H9 (cell line): ENCODE data around the gene TBC1D8. TPM values are rescaled to one million over a fixed set of nuclear protein-coding genes. Genes with fewer than 3 reads are reported as not detected.

ENCODE experiments used
- DNase-seq: peaks from one replicate; pipeline ENCODE4 v3.0.0-alpha.2; 2017
- H2AFZ ChIP-seq: one replicate; pipeline ENCODE4 v1.6.1; 2013; ENCODE audit warnings: mild to moderate bottlenecking, low read length, control low read depth, moderate library complexity
- H2AK5ac ChIP-seq: 2 replicates; pipeline ENCODE4 v1.6.1; 2013; ENCODE audit warnings: low read length, control low read depth, mixed read lengths; ENCODE audit not compliant: insufficient read length
- H2BK120ac ChIP-seq: one replicate; pipeline ENCODE4 v1.6.1; 2013; ENCODE audit warnings: low read depth, mild to moderate bottlenecking, low read length, control low read depth, inconsistent platforms; ENCODE audit not compliant: poor library complexity, severe bottlenecking
- H2BK12ac ChIP-seq: 2 replicates; pipeline ENCODE4 v1.6.1; 2013; ENCODE audit warnings: low read length, control low read depth, mixed read lengths, low read depth; ENCODE audit not compliant: insufficient read length
- H2BK15ac ChIP-seq: 2 replicates; pipeline ENCODE4 v1.6.1; 2013; ENCODE audit warnings: low read depth, low read length, control low read depth
- H2BK20ac ChIP-seq: one replicate; pipeline ENCODE4 v1.6.1; 2013; ENCODE audit warnings: low read depth, mild to moderate bottlenecking, low read length, control low read depth, inconsistent platforms; ENCODE audit not compliant: poor library complexity, severe bottlenecking
- H2BK5ac ChIP-seq: 2 replicates; pipeline ENCODE4 v1.6.1; 2013; ENCODE audit warnings: low read length, control low read depth, mixed read lengths; ENCODE audit not compliant: insufficient read length
- H3K14ac ChIP-seq: 2 replicates; pipeline ENCODE4 v1.6.1; 2013; ENCODE audit warnings: low read length, control low read depth; ENCODE audit not compliant: insufficient read depth
- H3K18ac ChIP-seq: 2 replicates; pipeline ENCODE4 v1.6.1; 2013; ENCODE audit warnings: low read depth, mild to moderate bottlenecking, mixed read lengths, low read length, control low read depth; ENCODE audit not compliant: insufficient read length
- H3K23ac ChIP-seq: 2 replicates; pipeline ENCODE4 v1.6.1; 2013; ENCODE audit warnings: low read length, control low read depth, mixed read lengths, low read depth; ENCODE audit not compliant: insufficient read length
- H3K23me2 ChIP-seq: 2 replicates; pipeline ENCODE4 v1.6.1; 2013; ENCODE audit warnings: low read depth, mild to moderate bottlenecking, mixed read lengths, low read length, control low read depth; ENCODE audit not compliant: insufficient read length, poor library complexity, severe bottlenecking
- H3K27ac ChIP-seq: 2 replicates; pipeline ENCODE4 v1.5.1; 2013; ENCODE audit warnings: low read length, control low read depth, mixed read lengths, low read depth; ENCODE audit not compliant: insufficient read length
- H3K27me3 ChIP-seq: 2 replicates; pipeline ENCODE4 v1.6.1; 2013; ENCODE audit warnings: low read length, control low read depth, inconsistent platforms; ENCODE audit not compliant: insufficient read depth
- H3K4ac ChIP-seq: 2 replicates; pipeline ENCODE4 v1.6.1; 2013; ENCODE audit warnings: low read depth, mild to moderate bottlenecking, control low read depth, inconsistent platforms, low read length, moderate library complexity
- H3K4me1 ChIP-seq: 2 replicates; pipeline ENCODE4 v1.6.1; 2013; ENCODE audit warnings: low read length, control low read depth, inconsistent platforms; ENCODE audit not compliant: insufficient read depth
- H3K4me2 ChIP-seq: 2 replicates; pipeline ENCODE4 v1.6.1; 2013; ENCODE audit warnings: low read length, control low read depth, mixed read lengths; ENCODE audit not compliant: insufficient read length, insufficient read depth
- H3K56ac ChIP-seq: 2 replicates; pipeline ENCODE4 v1.6.1; 2013; ENCODE audit warnings: low read depth, mild to moderate bottlenecking, mixed read lengths, low read length, control low read depth; ENCODE audit not compliant: insufficient read length
- H3K79me1 ChIP-seq: 2 replicates; pipeline ENCODE4 v1.6.1; 2013; ENCODE audit warnings: low read depth, mild to moderate bottlenecking, moderate library complexity, low read length, control low read depth, inconsistent platforms; ENCODE audit not compliant: insufficient read depth, poor library complexity, severe bottlenecking
- H3K79me2 ChIP-seq: 2 replicates; pipeline ENCODE4 v1.6.1; 2013; ENCODE audit warnings: low read length, control low read depth, inconsistent platforms; ENCODE audit not compliant: insufficient read depth
- H3K9ac ChIP-seq: 2 replicates; pipeline ENCODE4 v1.6.1; 2013; ENCODE audit warnings: low read length, control low read depth, mixed read lengths; ENCODE audit not compliant: insufficient read length; ENCODE audit errors: extremely low read depth
- H3K9me3 ChIP-seq: one replicate; pipeline ENCODE4 v1.6.1; 2013; ENCODE audit warnings: low read depth, low read length, inconsistent platforms; ENCODE audit not compliant: control insufficient read depth
- H3T11ph ChIP-seq: one replicate; pipeline ENCODE4 v1.6.1; 2013; ENCODE audit warnings: mild to moderate bottlenecking, low read length, control low read depth, inconsistent platforms
- H4K20me1 ChIP-seq: one replicate; pipeline ENCODE4 v1.6.1; 2013; ENCODE audit not compliant: control insufficient read depth, insufficient read length, insufficient read depth
- H4K5ac ChIP-seq: 2 replicates; pipeline ENCODE4 v1.6.1; 2013; ENCODE audit warnings: low read depth, mild to moderate bottlenecking, mixed read lengths, low read length, control low read depth; ENCODE audit not compliant: insufficient read length
- H4K8ac ChIP-seq: replicated peaks from 2 replicates; pipeline ENCODE4 v1.6.1; 2013; ENCODE audit warnings: low read length, control low read depth, mixed read lengths, low read depth; ENCODE audit not compliant: insufficient read length
- H4K91ac ChIP-seq: 2 replicates; pipeline ENCODE4 v1.6.1; 2013; ENCODE audit warnings: low read depth, mild to moderate bottlenecking, moderate library complexity, mixed read lengths, low read length, control low read depth; ENCODE audit not compliant: insufficient read length
- H3K27ac Mint-ChIP-seq, 3 experiments: 2 replicates in 2 of 3; 3 replicates in 1 of 3; pipeline ENCODE4 v1.8.0; 2020 to 2021; ENCODE audit warnings: mixed read lengths in 3 of 3, mild to moderate bottlenecking in 1 of 3, moderate library complexity in 1 of 3
- H3K27me3 Mint-ChIP-seq: 2 replicates; pipeline ENCODE4 v1.8.0; 2021; ENCODE audit warnings: low read depth, mild to moderate bottlenecking, moderate library complexity, mixed read lengths
- H3K36me3 Mint-ChIP-seq, 3 experiments: 2 replicates in 2 of 3; 3 replicates in 1 of 3; pipeline ENCODE4 v1.8.0; 2020 to 2021; ENCODE audit warnings: low read depth in 3 of 3, mixed read lengths in 3 of 3; ENCODE audit not compliant: insufficient read depth in 1 of 3
- H3K4me1 Mint-ChIP-seq, 2 experiments: 2 replicates each; pipeline ENCODE4 v1.8.0; 2020; ENCODE audit warnings: mixed read lengths in 2 of 2
- H3K4me3 Mint-ChIP-seq, 2 experiments: 2 replicates in 1 of 2; 3 replicates in 1 of 2; pipeline ENCODE4 v1.8.0; 2020 to 2021; ENCODE audit warnings: mild to moderate bottlenecking in 2 of 2, mixed read lengths in 2 of 2, moderate library complexity in 1 of 2
- H3K9me3 Mint-ChIP-seq, 2 experiments: 2 replicates in 1 of 2; 3 replicates in 1 of 2; pipeline ENCODE4 v1.8.0; 2020; ENCODE audit warnings: mild to moderate bottlenecking in 2 of 2, mixed read lengths in 2 of 2, moderate library complexity in 1 of 2
- WGBS: extraction: QIAGEN DNeasy Blood & Tissue Kit; methylation state at CpG from one replicate; pipeline ENCODE4 v1.1.7; 2013; ENCODE audit warnings: missing lambda C conversion rate, low lambda C conversion rate, mixed read lengths; ENCODE audit not compliant: insufficient read length; ENCODE audit errors: extremely low coverage; 5-methylcytosine and 5-hydroxymethylcytosine counted together
- total RNA-seq: library from RNA; stranded (reverse); gene quantifications from 2 replicates; pipeline ENCODE4 v1.2.1, GENCODE V29; 2021
- TF ChIP-seq, protein P1 (sequence below): fragments of 200-600 bp; sonication (generic); conservative IDR thresholded peaks from 3 replicates; pipeline ENCODE4 v1.8.0; 2021; ENCODE audit warnings: antibody characterized with exemption, mild to moderate bottlenecking

TBC1D8 gene
- total RNA-seq, 1 experiment from 2014 or later = 16.6 TPM

DNA sequence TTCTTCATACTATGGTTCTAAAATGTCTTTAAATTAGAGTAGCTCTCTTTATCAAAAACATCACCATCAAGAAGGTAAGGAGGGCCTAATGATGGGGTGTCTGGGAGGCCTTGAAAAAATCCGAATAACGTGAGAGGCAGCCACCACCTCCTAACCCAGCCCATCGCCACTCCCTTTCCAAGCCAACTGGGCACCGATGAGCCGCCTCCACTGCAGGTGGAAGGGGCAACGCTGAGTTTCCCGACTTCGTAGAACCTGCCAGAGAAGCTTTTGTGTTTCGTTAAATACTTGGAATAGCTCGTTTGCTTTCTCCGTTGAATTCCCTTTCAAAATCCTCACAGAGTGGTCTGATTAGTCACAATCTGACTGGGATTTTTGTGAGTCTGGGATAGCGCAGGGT, 171.1 kb downstream of the TBC1D8 start:
- Histone ChIP-seq H3K79me2 (no peaks in the 10 kb centered on the region), H3K18ac (no peak overlapping the region), H4K8ac (no peak overlapping the region), H3K23ac (no peak overlapping the region), H3K4me1 (no peaks in the 10 kb centered on the region), H4K5ac (no peak overlapping the region), H4K20me1 (peaks cover 5% of the 10 kb centered on the region), H2BK5ac (no peak overlapping the region), H3K4me2 (no peak overlapping the region), H3K14ac (no peak overlapping the region), H2AK5ac (no peak overlapping the region), H2BK120ac (no peak overlapping the region), H3K27ac (no peak overlapping the region), H3K4ac (no peak overlapping the region), H3K23me2 (no peaks in the 10 kb centered on the region), H3K9ac (no peak overlapping the region), H3K9me3 (no peaks in the 10 kb centered on the region), H4K91ac (no peak overlapping the region), H3T11ph (no peak overlapping the region), H3K56ac (no peak overlapping the region), H2BK20ac (no peak overlapping the region), H2BK15ac (no peak overlapping the region), H3K27me3 (no peaks in the 10 kb centered on the region), H3K79me1 (no peaks in the 10 kb centered on the region), H2AFZ (no peak overlapping the region), H2BK12ac (no peak overlapping the region)
- Mint-ChIP-seq H3K36me3 (no peaks in the 10 kb centered on the region), H3K4me1 (peaks cover 16% of the 10 kb centered on the region in 2 experiments), H3K9me3 (no peaks in the 10 kb centered on the region; a peak in 1 of 5 replicates), H3K27ac (no peak overlapping the region), H3K4me3 (no peak overlapping the region), H3K27me3 (peaks cover 2% of the 10 kb centered on the region; the same call in 1 of the 2 replicates)
- TF ChIP-seq, protein P1, sequence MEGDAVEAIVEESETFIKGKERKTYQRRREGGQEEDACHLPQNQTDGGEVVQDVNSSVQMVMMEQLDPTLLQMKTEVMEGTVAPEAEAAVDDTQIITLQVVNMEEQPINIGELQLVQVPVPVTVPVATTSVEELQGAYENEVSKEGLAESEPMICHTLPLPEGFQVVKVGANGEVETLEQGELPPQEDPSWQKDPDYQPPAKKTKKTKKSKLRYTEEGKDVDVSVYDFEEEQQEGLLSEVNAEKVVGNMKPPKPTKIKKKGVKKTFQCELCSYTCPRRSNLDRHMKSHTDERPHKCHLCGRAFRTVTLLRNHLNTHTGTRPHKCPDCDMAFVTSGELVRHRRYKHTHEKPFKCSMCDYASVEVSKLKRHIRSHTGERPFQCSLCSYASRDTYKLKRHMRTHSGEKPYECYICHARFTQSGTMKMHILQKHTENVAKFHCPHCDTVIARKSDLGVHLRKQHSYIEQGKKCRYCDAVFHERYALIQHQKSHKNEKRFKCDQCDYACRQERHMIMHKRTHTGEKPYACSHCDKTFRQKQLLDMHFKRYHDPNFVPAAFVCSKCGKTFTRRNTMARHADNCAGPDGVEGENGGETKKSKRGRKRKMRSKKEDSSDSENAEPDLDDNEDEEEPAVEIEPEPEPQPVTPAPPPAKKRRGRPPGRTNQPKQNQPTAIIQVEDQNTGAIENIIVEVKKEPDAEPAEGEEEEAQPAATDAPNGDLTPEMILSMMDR = no peak
- no peak for DNase-seq
- 100% methylated on average over 1 of the region's 12 CpGs for WGBS
